Left renal pelvis (tissue), 4 donors: ENCODE data around the gene SEMA4A. TPM values are rescaled to one million over a fixed set of nuclear protein-coding genes. Genes with fewer than 3 reads are reported as not detected.
"Not testable (repeated sequence)": the region's sequence is repeated elsewhere in the genome, so short reads cannot be mapped to it uniquely, and the experiment has no call there.

ENCODE experiments used
- DNase-seq, 4 donors: peaks; one replicate each; pipeline ENCODE4 v3.0.0-alpha.2; 2013; ENCODE audit warnings: low read depth in 4 of 4, low spot score in 3 of 4
- polyA plus RNA-seq, 4 donors: library from polyadenylated mRNA; unstranded; fragments of 120-200 nt; gene quantifications; one replicate each; pipeline ENCODE4 v1.2.1, GENCODE V29; 2013; ENCODE audit not compliant: insufficient read length in 4 of 4

The SEMA4A gene
- polyA plus RNA-seq, 4 donors = 2.5 to 26.8 (median 22.4) TPM

DNA sequence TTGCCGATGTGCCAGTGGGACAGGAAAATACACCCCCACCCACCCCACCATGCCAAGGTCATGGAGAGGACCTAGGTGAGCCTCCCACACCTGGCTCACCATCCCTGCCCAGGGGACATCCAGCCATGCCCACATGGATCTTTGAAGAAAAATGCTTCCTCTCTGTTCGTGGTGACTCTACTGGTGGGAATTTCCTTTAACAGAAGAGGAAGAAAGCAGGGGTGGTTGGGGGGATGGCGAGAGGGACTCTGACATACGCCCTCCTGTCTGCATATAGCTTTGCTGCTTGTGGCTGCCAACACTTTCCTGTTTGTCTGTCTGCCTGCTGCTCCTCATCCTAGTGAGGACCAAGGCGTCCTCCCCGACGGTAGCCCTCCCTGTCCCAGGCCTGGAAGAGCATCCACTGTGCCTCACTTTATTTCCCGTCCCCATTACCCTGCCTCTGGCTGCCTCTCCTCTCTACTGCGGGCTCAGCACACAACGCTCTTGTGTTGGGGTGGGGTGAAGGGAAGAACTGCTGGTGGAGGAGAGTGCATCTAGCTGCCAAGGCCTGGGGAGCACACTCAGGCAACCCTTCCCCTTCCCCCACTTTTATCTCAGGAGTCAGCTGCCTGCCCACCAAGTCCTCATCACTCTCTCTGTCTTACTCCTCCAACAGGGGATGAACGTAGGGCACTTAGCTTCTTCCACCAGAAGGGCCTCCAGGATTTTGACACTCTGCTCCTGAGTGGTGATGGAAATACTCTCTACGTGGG, 2.5 kb downstream of the SEMA4A start:
- no peak for DNase-seq

DNA sequence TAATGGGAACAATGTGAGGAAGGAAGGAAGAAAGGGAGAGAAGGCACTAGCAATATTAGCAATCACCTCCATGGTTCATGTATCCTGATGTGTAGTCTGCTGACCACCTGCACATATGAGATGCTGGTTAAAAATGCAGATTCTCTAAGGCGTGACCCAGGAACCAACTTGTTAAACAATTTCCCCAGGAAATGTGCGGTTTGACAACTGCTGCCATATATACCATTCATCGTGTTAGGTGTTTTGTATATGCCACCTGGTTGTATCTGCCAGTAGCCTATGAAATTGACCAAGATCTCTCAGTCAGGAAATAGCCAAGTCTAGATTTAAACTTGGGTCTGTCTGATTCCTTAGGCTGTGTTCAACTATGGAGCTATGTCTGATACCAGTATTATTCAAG, 4.1 kb downstream of the SEMA4A start:
- no peak for DNase-seq

DNA sequence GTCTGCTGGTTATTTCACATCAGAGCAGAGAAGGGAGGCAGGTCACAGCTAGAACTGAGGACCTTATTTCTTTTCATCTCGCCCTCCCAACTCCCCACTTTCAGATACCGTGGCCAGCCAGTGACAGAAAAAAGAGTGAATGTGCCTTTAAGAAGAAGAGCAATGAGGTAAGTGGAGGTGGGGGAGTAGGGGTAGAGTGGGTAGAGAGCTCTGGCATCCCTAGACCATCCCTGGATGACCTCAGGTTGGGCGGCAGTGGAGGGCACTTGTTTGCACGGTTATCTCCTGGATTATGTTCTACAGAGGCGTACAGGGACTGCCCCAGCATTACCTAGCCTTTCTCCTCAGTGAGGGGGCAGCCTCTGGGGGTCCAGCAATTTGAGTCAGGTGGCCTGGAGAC, 4.6 kb downstream of the SEMA4A start:
- no peak for DNase-seq

DNA sequence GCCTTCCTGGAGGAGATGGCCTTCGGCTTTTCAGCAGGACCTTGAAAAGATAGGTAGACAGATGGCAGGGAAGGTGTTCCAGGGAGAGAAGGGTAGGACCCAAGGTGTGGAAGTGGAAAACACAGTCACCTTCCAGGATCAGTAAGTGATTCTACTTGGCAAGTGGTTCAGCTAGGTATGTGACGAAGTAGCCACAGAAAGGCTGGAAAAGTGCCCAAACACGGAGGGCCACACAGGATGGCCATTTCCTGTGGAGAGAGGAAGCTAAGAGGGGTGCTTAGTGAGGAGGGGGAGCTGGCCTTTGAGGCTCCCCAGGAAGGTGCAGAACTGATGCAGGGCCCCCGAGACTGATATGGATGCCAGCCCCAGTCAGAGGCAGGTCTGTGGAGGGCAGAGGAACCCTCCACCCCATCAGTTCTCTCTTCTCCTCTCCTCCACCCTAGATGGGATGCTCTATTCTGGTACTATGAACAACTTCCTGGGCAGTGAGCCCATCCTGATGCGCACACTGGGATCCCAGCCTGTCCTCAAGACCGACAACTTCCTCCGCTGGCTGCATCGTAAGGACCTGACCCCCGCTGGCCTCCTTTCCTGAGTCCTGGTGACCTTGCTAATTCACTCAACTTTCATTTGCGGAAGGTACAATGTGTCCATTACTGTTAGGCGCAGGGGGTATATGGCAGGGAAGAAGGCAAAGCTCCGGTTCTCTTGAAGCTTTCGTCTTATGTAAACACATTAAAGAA, 6.8 kb downstream of the SEMA4A start:
- no peak for DNase-seq

DNA sequence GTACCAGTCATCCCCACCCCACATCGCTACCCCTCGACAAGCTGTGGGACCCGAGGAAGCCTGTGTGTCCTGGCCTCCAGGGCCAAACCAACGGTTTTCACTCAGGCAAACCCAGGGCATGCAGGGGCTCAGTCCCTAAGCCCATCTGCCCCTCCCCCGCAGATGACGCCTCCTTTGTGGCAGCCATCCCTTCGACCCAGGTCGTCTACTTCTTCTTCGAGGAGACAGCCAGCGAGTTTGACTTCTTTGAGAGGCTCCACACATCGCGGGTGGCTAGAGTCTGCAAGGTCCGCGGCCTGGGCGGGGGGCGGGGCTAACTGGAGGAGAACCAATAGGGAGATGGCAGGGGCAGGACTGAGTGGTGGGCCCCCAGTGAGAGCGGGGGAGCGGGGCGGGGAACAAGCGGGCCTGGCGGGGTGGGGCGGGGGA, 7.4 kb downstream of the SEMA4A start:
- DNase-seq = peak in 2 of 4 donors; percentile 60 to 71

DNA sequence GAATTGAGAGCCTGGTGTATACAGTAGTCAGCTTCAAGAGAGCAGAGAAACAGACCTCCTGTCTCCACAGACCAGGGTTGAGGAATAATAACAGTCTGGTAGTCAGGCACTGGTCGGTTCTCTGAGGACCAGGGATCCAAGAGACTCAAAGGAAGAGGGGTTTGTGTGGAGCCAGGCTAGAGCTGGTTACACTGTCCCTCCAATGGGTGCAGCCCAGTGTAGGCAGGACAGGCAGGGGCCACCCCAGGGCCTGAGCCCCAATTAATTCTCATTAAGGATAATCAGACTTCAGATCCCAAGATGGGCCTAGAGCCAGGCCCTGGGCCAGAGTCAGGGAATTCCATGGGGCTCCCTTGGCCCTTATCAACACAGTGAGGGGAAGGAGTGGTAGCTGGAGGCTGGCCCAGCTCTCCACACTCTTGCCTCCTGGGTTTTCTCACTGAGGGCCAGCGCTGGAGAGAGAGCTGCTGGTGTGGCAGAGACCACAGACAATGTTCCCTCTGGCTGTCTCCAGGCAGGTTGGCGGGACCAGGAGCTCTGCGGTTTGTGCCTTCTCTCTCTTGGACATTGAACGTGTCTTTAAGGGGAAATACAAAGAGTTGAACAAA, 9.1 kb downstream of the SEMA4A start:
- no peak for DNase-seq

DNA sequence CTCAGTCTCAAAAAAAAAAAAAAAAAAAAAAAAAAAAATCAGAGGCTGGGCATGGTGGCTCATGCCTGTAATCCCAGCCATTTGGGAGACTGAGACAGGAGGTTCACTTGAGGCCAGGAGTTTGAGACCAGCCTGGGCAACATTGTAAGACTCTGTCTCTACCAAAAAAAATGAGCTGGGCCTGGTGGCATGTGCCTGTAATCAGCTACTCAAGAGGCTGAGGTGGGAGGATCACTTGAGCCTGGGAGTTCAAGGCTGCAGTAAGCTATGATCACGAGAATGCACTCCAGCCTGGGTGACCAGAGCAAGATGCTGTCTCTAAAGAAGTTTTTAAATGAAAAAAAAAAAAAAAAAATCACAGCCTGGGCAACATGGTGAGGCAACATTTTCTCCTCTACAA, 10.3 kb downstream of the SEMA4A start:
- no peak for DNase-seq

DNA sequence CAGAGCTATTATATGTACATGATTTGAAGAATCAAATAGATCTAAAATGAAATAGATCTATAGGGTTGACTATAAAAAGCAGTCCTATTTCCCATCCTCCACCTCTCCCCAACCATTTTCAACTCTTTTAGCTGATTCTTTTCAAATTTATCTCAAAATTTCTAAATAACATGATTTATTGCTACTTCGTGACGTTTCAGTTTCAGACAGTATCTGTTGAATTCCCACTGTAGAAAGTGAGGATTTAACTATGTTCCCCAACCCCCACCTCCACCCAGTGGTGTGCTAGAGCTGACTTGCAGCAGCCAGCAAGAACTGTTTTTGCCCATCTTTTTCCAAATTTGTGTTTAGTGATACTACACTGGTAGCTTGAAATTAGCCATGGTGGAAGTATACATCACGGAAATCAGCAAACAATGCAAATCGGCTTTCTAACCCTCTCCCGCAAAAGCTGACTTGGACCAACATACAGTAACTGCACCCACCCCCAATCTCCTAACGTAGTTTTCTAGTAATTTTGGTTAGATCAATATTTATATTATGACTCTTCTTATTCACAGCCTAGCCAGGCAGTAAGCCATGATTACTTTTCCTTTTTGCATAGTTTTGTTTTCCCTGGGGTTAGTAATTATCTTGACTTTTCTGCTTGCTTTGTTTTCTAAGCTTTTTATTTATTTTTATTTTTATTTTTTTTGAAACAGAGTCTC, 10.9 kb downstream of the SEMA4A start:
- DNase-seq = no peak

DNA sequence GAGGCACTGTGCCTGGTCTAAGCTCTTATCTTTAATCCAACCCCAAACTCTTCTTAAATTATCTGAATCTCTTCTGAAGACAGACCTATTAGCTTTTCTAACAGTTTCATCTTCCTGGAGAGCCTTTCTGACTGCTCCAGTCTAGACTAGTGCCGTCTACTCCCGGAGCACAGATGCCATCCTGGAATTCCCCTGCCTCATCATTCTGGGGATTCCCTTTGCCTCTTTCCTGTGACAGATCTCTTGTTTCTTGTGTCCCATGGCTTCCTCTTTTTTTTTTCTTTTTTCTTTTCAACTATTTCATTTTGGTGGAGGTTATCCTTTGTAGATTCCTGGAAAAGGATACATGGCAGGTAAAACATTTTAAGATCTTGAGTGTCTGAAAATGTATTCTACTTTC, 11.7 kb downstream of the SEMA4A start:
- no peak for DNase-seq

DNA sequence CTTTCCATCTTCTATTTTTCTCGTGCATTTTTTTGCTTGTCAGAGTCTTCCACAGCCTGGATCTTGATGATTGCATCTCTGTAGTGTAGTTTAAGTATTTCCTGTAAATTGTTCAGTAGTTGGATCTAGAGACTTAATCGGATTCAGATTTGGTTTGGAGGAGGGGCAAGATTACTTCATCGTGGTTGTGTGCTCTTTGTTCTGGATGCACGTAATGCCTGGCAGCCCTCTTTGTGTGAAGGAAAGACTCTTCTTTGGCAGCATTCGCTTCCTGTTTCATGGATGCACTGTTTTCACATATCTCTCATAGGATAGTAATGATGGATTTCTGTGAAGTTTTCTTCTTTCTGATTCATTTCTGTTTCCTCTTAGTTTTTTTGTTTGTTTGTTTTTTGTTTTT, 14.2 kb downstream of the SEMA4A start:
- DNase-seq = no peak

DNA sequence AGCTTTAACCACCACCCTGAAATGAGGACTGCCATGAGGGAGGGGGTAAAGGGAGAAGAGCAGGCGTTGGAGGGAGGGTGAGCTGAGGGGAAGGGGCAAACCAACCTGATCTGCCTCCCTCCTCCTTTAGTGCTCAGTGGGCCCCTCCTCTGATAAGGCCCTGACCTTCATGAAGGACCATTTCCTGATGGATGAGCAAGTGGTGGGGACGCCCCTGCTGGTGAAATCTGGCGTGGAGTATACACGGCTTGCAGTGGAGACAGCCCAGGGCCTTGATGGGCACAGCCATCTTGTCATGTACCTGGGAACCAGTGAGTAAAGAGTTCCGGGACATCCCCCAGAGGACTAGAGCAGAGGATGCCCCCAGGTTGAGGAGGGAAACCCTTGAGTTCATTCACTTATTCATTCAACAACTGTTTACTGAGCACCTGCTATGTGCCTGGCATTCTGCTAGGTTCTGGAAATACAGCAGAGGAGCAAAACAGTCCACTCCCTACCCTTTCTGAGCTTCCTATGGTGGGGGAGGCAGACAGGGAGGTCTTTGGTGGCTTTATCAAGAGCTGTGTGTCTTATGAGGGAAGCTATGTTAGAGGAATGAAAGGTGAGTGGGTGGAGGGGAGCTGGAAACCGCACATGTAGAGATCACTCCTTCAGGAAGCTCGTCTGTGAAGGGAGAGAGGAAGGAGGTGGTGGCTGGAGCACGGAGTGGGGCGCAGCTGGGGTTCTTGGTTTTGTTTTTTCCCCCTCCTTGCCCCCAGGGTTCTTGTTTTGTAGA, 19.5 kb downstream of the SEMA4A start:
- no peak for DNase-seq

DNA sequence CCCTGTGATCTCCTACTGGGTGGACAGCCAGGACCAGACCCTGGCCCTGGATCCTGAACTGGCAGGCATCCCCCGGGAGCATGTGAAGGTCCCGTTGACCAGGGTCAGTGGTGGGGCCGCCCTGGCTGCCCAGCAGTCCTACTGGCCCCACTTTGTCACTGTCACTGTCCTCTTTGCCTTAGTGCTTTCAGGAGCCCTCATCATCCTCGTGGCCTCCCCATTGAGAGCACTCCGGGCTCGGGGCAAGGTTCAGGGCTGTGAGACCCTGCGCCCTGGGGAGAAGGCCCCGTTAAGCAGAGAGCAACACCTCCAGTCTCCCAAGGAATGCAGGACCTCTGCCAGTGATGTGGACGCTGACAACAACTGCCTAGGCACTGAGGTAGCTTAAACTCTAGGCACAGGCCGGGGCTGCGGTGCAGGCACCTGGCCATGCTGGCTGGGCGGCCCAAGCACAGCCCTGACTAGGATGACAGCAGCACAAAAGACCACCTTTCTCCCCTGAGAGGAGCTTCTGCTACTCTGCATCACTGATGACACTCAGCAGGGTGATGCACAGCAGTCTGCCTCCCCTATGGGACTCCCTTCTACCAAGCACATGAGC, 23.3 kb downstream of the SEMA4A start:
- no peak for DNase-seq

DNA sequence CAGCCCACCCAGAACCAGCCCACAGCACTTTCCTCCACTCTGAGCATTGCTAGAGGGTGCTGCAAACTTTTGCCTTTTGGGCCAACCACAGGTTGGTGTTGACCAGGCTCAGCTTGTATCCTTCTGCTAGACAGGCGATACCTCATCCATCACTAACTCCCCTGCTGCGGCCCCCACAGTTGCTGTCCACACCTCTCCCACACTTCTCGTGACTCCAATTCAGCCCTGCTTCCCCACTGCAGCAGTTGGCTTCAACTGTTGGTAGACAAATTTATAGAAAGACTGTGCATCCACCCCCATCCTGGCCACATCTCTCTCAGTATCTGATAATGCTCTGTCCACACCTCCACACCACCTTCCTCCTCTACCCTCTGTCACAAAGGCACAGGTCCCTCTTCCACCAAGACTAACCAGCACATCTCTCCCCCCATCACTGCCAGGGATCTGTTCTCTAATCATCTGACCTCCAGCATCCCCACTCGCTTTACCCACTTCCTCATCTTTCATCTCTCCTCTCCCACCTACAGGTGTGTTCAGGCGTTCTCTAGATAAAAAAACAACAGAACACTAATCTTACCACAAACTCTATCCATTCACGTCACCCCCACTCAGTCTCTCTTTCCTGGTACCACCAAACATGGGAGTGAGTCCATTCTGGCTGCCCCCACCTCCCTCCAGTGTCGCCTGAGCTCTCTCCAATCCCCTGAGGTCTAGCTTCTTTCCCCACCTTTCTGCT, 24.7 kb downstream of the SEMA4A start:
- DNase-seq = no peak

DNA sequence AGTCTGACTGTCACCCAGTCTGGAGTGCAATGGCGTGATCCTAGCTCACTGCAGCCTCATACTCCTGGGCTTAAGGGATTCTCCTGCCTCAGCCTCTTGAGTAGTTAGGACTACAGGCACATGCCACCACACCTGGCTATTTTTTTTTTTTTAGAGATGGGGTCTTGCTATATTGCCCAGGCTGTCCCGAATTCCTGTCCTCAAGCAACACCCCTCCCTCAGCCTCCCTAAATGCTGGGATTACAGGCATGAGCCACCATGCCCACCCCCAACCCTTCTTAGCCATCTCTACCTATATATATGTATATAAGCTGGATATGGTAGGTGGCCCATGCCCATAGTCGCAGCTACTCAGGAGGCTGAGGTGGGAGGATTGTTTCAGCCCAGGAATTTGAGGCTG, 27.1 kb downstream of the SEMA4A start:
- DNase-seq = no peak

DNA sequence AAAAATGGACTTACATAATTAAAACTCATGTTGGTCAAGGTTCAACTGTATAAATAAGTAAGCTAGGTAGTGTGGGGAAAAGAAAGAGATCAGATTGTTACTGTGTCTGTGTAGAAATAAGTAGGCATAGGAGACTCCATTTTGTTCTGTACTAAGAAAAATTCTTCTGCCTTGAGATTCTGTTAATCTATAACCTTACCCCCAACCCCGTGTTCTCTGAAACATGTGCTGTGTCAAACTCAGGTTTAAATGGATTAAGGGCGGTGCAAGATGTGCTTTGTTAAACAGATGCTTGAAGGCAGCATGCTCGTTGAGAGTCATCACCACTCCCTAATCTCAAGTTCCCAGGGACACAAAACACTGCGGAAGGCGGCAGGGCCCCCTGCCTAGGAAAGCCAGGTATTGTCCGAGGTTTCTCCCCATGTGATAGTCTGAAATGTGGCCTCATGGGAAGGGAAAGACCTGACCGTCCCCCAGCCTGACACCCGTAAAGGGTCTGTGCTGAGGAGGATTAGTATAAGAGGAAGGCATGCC, 28.1 kb downstream of the SEMA4A start:
- not testable (repeated sequence) for DNase-seq

DNA sequence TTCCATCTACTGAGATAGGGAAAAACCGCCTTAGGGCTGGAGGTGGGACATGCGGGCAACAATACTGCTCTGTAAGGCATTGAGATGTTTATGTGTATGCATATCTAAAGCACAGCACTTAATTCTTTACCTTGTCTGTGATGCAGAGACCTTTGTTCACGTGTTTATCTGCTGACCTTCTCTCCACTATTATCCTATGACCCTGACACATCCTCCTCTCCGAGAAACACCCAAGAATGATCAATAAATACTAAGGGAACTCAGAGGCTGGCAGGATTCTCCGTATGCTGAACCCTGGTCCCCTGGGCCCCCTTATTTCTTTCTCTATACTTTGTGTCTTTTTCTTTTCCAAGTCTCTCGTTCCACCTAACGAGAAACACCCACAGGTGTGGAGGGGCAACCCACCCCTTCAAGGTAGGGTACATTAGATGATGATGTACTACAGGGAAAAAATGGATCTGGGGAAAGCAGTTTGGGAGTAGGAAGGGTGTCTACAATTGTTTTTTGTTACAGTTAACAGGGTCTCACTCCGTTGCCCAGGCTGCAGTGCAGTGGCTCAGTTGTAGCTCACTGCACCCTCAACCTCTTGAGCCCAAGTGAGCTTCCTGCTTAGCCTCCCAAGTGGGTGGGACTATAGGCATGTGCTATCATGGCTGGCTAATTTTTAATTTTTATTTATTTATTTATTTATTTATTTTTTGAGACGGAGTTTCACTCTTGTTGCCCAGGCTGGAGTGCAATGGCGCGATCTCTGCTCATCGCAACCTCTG, 28.8 kb downstream of the SEMA4A start:
- not testable (repeated sequence) for DNase-seq

DNA sequence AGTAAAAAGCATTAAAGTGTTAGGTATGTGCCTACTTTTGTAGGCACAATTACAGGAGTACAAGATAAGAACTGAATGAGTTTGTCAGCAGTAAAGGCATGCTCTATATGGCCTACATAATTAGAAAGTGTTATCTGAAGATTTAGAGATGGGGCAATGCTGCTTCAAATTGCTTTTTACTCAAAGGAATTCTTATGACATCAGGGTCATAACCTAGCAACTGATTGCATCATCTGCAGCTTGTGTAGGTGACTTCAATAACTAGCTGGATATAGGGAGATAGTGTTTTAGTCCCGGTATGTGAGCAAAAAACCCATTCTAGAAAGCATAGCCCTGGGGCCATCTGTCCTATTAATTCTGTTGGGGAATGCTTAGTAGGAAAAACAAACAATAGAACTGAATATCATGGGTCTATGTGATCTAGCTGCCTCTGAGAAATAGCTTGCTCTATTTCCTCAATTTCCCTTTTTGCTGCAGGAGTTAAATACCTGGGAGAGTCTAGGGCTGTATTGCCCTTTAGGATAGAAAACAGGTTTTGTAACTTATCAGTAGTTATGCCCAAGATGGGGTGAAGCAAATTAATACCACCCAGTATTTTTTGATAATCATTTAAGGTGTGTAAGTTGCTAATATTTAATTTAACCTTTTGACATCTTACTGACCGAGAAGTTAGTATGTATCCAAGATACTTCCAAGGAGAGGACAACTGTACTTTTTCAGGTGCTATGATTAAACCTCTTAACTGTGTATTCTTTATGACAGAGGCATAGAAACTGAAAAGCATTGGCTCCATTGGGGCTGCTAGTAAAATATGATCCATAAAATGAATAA, 33.2 kb downstream of the SEMA4A start:
- not testable (repeated sequence) for DNase-seq
